HG03135 (cell line): ENCODE data around the gene PBXIP1.
A peak's percentile ranks its signal among the peaks of the same experiment; 100 is the strongest.

Experiments
- ATAC-seq: cut with Tn5 transposase; IDR thresholded peaks from one replicate; pipeline ENCODE4 v1.9.1; 2021; ENCODE audit warnings: mild to moderate bottlenecking, moderate library complexity; ENCODE audit not compliant: unreplicated experiment

Gene PBXIP1

DNA sequence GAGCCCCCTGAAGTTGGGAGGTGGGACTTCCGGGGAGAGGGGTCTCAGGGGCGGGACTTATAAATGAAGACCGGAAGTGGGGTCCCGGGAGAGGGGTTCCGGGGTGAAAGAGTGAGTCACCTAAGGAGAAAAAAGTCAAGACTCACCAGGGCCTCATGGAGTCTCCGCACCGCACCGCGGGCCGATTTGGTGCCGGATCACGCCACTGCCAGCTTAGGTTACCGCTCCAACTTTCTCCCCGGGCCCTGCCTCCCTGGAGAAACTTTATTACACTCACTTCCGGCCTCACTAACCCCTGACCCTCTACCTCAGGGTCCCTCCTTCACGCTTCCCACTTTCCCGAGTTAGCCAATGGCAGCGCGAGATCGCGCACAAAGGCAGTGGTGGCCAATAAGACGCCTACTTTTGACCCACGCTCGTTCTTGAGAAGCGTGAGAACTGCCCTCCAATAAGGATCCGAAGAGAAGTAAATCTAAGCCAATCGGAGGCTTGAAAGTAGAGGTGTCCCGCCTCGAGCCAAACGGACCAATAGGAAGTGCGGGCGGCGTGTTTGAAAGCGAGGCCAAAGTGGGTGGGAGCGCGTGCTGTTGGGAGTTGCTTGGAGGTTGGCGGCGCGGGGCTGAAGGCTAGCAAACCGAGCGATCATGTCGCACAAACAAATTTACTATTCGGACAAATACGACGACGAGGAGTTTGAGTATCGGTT lies 18.4 kb upstream of the PBXIP1 start, which contains the start of gene CKS1B:
CKS1B (plus strand) TSS at position 580 of the 706 bp plus-strand sequence; CDS start at position 645, 65 bp downstream.
- peak; percentile 76 for ATAC-seq

GRCh38 chr1:154973344-154974101 lies 17.6 kb upstream of the PBXIP1 start:
- ATAC-seq: peak; percentile 24

DNA sequence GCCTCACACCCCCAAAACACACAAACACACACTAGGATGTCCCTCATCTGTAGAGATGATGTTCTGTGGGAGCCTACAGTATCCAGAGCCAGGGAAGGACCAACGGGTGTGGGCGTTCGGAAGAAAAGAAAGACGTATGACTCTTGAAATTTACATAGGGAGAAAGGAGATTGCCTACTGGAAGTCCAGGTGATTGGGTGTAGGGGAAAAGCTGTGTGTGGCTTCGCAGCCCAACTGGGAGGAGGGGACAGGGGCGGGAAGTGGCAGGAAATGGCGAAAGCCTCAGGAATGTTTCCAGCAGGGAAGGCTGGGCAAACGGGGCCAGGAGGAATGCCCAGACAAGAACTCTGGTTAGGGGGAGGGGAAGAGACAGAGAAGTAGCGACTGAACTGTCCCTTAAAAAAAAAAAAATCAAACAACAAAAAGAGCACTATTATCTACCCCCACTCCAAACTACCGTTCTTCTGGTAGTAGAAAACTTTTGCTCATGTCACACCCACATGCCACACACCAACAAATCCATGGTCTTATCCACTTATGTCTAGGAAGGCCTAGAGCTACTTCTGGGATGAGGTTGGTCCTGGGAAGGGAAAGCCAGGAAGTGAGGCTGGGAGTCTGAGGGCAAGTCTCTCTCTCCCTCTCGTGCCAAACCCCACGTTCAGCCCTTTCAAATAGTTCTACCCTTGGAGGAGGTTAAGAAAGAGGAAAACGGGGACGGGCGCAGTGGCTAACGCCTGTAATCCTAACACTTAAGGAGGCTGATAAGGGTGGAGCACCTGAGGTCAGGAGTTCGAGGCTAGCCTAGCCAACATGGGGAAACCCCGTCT lies 16.8 kb upstream of the PBXIP1 start:
- no peak for ATAC-seq

DNA sequence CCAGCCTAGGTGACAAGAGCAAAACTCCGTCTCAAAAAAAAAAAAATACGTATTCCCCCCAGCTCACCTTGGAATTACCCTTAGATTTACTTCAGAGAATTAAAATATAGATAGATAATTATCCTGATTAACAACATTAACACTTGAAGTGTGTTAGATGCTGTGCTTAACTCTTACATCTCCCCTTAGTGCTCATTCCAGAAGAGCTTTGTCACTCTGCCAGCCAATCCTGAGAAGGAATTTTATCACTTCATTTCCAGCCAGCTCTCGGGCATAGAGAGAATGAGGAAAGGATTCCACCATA lies 16.3 kb upstream of the PBXIP1 start:
- no peak for ATAC-seq

- no peak for ATAC-seq
Measured at GRCh38 chr1:154971341-154971998, 15.6 kb upstream of the PBXIP1 start.

DNA sequence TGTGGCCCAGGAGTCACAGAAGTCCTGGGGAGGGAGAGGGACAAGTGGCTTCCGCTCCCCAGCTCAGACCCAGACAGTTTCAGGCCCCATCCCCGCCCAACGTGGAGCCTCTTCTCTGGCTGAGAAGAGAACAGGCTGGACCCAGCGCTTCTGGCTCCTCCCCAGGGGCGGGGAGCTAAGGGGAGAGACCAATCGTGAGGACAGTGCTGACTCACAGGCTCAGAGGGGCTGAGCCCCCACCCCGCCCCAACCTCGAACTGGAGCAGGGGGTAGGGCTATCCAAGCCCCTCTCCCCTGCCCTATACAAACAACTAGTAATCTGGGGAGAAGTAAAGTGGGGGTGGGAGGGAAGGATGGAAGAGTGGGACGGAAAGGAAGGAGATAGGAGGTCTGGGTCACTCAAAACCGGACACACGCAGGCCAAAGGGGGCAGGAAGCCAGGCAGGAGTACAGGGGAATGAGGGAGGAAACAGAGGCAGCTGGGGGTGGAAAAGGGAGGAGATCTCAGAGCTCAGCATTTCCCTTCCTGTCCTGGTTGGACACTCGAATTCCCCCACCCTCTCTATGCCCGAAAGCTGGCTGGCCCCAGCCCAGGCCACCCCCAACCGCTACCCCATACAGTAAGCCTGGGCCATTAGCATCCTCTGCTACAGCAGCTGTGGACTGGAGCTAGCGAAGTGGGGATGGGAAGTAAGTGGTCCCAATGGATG lies 14.9 kb upstream of the PBXIP1 start, which contains the start of gene SHC1:
SHC1 (minus strand) TSS at position 117 of the 710 bp plus-strand sequence. CDS start 221 bp downstream, outside the sequence.
- ATAC-seq: no peak

GRCh38 chr1:154969860-154970452 lies 14.1 kb upstream of the PBXIP1 start:
- ATAC-seq: no peak

- no peak for ATAC-seq
Measured at GRCh38 chr1:154969246-154969645, 13.3 kb upstream of the PBXIP1 start.

GRCh38 chr1:154968731-154969130 lies 12.8 kb upstream of the PBXIP1 start:
- no peak for ATAC-seq

DNA sequence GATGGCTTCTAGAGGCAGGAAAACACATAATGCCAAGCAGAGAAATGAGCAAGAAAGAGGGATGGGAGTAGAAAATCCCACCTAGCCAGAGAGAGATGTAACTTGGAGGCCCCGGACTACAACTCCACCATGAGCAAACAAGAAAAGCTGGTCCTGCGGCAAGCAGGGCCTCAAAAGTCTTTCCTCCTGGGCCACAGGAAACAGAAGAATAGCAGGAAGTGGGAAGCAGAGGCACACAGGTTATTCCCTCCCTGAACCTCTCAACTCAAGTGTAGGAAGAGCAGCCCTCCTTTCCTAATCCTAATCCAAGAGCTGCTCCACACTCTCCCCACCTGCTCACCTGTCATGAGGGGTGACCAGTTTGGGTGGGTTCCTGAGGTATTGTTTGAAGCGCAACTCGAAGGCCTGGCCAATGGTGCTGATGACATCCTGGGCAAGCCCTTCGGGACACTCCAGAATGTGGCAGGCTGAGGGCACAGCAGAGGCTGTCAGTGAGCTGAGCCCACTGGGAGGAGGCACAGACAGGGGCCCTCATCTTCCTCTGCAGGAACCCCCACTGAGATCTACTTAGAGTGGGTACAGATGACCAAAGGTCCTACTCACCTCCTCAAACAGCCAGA lies 11.5 kb upstream of the PBXIP1 start:
- ATAC-seq: no peak

DNA sequence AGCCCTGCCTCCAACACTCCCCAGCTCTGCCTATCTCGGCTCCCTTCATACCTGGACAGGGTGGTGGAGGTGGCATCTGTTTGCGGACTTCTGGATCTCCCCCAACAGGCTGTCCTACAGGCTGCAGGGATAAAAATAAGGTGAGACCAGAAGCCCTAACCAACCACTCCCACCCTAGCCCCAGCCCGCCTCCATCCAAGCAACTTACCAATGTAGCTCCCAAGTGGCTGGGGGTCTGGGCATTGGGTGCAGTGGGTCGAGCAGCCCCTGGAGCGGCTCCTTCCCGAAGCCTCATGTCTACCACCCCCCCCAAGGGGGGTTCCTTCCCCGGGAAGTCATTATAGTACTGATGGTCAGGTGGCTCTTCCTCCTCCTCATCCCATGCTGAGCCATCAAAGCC lies 10.2 kb upstream of the PBXIP1 start:
- ATAC-seq: no peak

- no peak for ATAC-seq
Measured at GRCh38 chr1:154964359-154964758, 8.5 kb upstream of the PBXIP1 start.

GRCh38 chr1:154963643-154964042 lies 7.7 kb upstream of the PBXIP1 start:
- ATAC-seq: no peak

DNA sequence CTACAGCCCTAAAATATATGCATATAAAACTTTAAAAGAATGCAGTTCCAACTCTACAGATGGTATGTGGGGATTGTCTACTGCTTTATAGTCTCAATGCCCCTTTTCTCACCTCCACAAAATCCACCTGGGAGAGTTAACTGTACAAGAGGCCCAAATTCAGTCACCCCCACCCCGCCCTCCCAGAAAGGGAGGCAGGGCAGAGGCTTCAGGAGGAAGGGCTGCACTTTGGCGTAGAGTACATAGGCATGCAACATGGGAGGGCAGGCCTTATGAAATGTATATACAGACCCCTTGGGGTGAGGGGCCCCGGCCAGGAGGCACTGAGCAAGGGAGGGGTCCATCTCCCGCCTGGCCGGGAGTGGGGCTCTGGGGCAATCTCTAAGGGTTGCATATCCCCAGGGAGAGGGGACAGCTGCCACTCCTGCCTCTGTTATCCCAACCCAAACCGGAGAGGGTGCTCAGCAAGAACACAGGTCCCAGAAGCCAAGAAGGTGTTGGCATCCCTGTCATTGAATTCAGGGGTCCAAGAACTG lies 7.0 kb upstream of the PBXIP1 start:
- no peak for ATAC-seq

DNA sequence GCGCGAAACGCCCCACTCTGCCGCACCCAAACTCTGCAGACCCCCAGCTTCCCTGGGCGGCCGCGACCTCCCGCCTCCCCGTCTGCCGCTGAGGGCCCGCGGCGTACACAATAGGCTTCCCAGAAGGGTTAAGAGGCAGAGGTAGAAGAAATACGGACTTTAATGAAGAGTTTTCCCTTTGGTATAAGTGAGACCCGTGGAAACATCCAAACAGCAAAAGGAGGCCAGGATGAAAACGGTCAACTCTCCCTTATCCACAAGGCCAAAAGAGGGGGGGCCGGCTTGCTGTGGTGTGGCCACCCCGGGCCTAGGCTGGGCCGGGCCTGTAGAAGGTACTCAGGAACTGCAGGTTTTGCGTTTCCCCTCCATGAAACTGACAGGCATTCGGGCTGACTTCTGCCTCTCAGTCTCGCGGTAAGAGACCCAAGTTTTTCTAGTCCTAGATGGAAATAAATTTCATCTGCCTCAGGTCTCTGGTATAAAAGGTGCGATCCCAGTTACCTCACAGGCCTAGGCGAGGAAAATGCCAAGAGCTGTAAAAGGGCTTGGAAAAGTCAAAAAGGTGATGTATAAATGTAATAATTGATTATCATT lies 6.4 kb upstream of the PBXIP1 start:
- peak; percentile 17 for ATAC-seq

DNA sequence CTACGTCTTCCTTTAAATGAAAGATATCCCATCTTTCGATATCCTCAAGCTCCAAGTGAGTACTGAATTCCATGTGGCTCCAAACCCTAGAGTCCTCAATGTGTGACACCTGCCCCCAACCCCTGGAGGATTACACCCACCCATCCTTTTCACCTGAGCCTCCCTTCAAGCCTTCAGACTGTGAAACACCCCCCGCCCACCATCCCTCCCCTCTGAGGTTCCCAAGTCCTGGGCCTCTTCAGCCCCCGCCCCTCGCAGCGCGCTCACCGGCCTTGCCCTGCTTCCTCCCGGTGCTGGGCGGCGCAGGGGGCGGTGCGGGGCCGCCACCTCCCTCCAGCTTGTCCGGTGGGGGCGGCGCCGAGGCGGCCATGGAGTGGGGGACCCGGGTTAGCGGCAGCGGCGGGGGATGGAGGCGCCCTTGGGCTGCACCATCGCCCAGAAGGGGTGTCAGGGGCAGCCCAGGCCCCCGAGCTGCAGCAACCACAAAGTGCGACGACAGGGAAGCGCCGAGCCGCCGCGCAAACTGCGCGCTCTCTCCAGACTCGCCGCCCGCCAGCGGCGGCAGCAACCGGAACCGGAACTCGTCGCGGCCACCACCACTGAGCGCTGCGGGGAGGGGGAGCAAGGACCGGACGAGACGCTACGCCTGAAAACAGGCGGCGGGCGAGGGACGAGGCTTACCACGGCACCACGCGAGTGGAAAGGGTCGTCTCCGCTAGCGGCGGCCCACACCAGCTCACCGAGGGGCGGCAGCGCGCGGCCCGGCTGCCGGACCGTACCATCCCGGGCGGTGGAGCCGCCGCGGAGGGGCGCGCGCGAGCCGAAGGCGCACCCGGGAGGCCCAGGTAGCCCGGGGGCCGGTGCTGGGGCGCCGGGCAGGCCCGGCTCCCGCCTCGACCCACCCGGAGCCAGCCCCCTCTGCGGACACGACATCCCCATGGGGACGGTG lies 5.6 kb upstream of the PBXIP1 start, which contains the start of gene PYGO2:
PYGO2 (minus strand) TSS at position 576 of the 949 bp plus-strand sequence; CDS start at position 370, 206 bp downstream.
- ATAC-seq: peak; percentile 65

DNA sequence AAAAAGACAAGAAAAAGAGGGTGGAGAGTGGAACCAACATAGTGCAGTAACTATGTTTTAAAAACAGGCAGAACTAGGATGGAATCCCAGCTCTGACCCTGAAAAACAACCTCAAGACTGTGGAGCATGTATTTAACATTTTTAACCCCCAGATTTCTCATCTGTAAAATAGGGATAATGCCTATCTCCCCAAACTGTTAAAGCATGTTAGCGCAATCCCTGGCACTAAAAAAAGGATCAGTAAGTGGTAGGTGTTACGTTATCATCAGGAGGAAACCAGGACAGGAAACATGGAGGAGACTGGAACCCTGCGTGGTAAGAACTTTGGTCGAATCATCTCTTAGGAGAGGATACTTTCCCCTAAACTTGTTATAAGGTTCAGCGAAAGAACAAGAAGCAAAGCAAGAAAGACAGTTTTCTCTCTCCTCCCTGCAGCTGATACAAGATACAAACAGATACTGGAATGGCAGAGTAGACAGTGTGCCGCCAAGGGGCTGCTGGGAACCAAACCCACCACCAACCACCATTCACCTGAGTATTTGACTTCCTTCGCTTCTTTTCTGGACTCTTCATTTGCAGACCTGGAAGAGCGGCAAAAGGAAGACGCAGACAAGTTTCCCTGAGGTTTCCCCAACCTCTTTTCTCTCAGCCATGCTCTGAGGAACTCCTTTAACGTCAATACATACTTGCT lies 4.7 kb upstream of the PBXIP1 start:
- no peak for ATAC-seq
